Stimulated activated CD4-positive, alpha-beta T cell treated with anti-CD3 and anti-CD28 coated beads, Interleukin-1b, Interleukin-23, amount 100 ng/mL, for 48 hours (primary cell): ENCODE data around the gene ADGRG1.

Experiments used
- DNase-seq: peaks from one replicate; pipeline ENCODE4 v3.0.0-alpha.2; 2020

ADGRG1 gene

DNA sequence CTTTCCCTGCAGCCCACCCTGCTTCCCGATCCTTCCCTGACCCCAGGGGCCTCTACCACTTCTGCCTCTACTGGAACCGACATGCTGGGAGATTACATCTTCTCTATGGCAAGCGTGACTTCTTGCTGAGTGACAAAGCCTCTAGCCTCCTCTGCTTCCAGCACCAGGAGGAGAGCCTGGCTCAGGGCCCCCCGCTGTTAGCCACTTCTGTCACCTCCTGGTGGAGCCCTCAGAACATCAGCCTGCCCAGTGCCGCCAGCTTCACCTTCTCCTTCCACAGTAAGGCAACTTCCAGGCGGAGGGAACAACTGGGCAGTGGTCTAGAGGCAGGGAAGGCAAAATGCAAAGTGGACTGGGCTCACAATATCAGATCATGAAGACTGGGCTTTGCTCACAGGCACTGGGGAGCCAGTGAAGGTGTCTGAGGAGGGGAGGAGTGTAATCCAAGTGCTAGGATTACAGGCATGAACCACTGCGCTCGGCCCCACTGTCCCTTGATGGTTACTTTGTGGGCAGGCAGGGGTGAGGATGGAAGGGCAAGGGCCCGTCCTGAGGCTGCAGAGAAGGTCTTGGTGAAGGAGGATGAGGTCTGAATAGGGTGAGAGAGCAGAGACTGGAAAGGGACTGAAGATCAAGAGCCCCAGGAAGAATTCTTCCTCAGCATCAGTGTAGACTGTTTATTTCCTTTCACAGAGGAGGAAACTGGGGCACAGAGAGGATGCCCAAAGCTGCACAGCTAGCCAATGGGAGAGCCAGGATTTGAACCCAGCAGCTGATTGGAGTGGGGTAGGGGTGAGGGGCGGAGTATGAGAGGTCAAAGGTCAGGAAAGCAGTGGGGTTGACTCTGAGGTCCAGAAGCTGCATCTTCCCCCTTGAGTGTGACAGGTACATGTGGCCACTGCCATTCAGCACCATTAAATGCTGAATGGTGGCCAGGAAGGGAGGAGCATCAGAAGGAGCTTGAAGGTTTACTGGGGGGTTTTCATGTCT is 23.2 kb downstream of the ADGRG1 start:
- no peak for DNase-seq

- no peak for DNase-seq
Observed at GRCh38 chr16:57652695-57653471, 24.5 kb downstream of the ADGRG1 start.

DNA sequence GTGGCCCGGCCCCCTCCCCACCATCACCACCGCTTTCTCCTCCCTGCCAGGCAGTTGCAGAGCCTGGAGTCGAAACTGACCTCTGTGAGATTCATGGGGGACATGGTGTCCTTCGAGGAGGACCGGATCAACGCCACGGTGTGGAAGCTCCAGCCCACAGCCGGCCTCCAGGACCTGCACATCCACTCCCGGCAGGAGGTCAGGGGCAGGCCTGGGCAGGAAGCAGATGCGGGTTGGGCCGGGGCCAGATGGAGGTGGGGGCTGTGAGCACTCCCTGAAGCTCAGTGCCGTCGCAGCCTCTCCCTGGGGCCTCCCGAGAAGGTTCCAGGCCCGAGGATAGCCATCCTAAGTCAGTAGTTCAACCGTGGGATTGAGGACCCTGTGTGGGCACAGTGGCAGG is 25.5 kb downstream of the ADGRG1 start:
- DNase-seq: no peak

- DNase-seq: no peak
Observed at GRCh38 chr16:57656342-57656955, 28.0 kb downstream of the ADGRG1 start.

GRCh38 chr16:57657228-57657627 is 28.8 kb downstream of the ADGRG1 start:
- DNase-seq: no peak

GRCh38 chr16:57658130-57658877 is 29.9 kb downstream of the ADGRG1 start:
- DNase-seq: no peak

DNA sequence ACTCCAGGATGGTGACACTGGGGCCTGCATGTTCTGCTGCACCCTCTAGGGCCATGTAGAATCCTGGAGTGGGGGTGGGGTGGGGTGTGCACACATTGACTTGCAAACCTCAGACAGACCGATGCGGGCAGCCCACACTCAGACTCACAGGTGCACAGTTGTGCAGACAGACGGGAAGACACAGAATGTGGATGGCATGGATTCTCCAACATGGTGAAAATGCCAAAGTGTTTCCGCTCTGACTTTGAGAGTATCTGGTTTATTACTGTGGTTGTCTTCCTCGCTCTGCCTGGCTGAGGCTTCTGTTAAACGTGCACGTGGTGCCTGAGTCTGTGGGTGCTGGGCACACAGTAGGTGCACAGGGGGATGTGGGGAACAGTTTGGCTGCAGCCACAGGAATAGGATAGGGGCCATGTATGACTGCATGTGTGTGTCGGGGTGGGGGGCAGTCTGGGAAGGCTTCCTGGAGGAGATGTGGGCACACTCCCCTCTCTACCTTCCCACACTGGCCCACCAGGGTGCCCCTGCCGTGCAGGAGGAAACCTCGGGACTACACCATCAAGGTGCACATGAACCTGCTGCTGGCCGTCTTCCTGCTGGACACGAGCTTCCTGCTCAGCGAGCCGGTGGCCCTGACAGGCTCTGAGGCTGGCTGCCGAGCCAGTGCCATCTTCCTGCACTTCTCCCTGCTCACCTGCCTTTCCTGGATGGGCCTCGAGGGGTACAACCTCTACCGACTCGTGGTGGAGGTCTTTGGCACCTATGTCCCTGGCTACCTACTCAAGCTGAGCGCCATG is 30.6 kb downstream of the ADGRG1 start:
- DNase-seq: no peak

GRCh38 chr16:57660715-57661463 is 32.5 kb downstream of the ADGRG1 start:
- no peak for DNase-seq

DNA sequence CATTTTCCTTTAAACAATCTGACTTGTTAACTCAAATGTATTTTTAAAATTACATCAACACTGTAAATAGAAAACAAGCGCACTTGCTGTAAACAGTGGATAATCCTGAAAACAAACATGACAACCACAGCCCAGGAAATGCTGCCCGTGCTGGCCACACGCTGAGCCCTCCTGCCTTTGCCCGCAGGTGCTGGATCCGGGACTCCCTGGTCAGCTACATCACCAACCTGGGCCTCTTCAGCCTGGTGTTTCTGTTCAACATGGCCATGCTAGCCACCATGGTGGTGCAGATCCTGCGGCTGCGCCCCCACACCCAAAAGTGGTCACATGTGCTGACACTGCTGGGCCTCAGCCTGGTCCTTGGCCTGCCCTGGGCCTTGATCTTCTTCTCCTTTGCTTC is 33.1 kb downstream of the ADGRG1 start:
- DNase-seq: no peak

DNA sequence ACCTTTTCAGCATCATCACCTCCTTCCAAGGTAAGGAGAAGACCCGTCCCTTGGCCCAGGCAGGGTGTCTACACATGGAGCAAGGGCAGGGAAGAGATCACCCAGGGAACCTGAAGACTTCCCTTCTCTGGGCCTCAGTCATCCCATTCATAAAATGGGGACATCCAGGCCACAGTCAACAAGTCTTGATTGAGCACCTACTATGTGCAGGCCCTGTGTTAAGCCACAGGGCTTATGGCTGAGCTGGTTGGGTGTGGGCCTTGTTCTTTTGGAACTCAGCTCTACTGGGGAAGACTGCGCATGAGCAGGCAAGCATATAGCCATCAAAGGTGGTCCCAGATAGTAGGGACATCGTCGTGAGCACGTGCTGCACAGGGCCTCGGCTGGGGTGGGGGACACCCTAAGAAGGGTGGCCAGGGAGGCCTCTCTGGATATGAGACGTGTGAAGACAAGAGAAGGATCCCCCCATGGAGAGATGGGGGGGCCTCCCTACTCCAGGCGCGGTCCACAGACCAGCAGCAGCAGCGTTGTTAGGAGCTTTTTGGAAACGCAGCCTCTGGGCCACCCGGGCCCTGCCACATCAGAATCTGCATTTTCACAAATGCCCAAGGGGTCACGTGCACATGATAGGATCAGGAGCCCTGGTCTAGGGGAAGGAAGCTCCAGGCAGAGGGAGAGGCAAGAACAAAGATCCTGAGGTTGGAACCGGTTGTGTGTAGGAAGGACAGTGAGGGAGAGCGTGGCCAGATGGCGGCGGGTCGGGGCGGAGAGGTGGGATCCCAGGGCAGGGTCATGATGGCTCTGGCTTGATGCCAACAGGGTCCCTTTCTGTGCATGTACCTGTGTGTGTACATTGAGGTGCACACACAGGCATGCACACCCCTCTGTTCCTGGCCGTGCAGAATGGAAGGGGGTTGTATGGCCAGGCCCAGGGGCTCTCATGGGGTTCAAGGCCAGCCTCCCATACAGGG is 33.8 kb downstream of the ADGRG1 start:
- DNase-seq: no peak

GRCh38 chr16:57663436-57663835 is 35.0 kb downstream of the ADGRG1 start:
- no peak for DNase-seq

GRCh38 chr16:57663917-57664661 is 35.7 kb downstream of the ADGRG1 start:
- no peak for DNase-seq

DNA sequence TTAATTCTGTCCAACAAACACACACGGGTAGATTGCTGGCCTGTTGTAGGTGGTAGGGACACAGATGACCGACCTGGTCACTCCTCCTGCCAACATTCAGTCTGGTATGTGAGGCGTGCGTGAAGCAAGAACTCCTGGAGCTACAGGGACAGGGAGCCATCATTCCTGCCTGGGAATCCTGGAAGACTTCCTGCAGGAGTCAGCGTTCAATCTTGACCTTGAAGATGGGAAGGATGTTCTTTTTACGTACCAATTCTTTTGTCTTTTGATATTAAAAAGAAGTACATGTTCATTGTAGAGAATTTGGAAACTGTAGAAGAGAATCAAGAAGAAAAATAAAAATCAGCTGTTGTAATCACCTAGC is 36.2 kb downstream of the ADGRG1 start:
- DNase-seq: no peak

DNA sequence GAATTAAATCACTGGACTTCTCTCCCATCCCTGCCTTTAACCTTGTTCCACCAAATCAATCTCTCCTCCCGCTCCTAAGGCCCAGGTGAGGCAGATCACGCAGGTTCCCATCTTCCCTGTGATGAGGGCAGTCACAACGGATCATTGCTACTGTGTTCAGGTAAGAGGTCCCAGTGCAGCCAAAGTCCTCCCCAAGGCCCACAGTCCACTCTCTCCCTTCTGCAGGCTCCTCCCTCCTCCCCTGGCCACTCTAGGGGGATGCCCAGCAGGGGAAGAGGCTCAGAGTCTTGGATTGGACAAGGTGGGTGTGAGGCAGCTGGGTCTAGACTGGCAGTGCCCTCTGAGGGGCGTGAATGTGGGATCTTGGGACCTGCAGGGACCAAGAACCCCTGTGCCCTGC is 37.1 kb downstream of the ADGRG1 start:
- DNase-seq: no peak

- no peak for DNase-seq
Observed at GRCh38 chr16:57666353-57667047, 38.1 kb downstream of the ADGRG1 start.

GRCh38 chr16:57667048-57667525 is 38.7 kb downstream of the ADGRG1 start:
- DNase-seq: no peak

- no peak for DNase-seq
Observed at GRCh38 chr16:57667526-57668262, 39.3 kb downstream of the ADGRG1 start.

DNA sequence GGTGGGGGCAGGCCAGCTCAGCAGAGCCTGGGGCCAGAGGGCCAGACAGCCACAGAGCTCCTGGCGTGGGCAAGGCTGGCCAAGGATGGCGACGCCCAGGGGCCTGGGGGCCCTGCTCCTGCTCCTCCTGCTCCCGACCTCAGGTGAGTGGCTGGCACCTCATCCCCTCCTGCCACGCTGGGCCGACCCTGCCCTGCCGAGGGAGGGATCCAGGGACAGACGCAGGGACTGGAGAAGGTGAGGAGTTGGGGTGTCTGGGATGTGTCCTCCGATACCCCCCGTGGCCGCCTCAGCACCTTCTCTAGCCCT is 39.8 kb downstream of the ADGRG1 start, which contains the start of gene ADGRG3:
ADGRG3 (plus strand) TSS at position 44 of the 309 bp plus-strand sequence; CDS start at position 86, 42 bp downstream.
- DNase-seq: no peak
